Glutamatergic neuron (in vitro differentiated cells): ENCODE measurements around the gene FMN1. TPM values are rescaled to one million over a fixed set of nuclear protein-coding genes. Genes with fewer than 3 reads are reported as not detected.

Experiments
- DNase-seq: peaks from one replicate; pipeline ENCODE4 v3.0.0; 2022
- H3K27ac Mint-ChIP-seq: one replicate; pipeline ENCODE4 v1.8.0; 2020; ENCODE audit warnings: mild to moderate bottlenecking, mixed read lengths, inconsistent platforms; ENCODE audit not compliant: unreplicated experiment
- H3K27me3 Mint-ChIP-seq: one replicate; pipeline ENCODE4 v1.8.0; 2020; ENCODE audit warnings: mild to moderate bottlenecking, moderate library complexity, mixed read lengths, inconsistent platforms; ENCODE audit not compliant: unreplicated experiment
- H3K36me3 Mint-ChIP-seq: one replicate; pipeline ENCODE4 v1.8.0; 2020; ENCODE audit warnings: mild to moderate bottlenecking, mixed read lengths, inconsistent platforms; ENCODE audit not compliant: unreplicated experiment
- H3K4me1 Mint-ChIP-seq: one replicate; pipeline ENCODE4 v1.8.0; 2020; ENCODE audit warnings: mild to moderate bottlenecking, low read depth, mixed read lengths, inconsistent platforms; ENCODE audit not compliant: unreplicated experiment
- H3K4me3 Mint-ChIP-seq: one replicate; pipeline ENCODE4 v1.8.0; 2020; ENCODE audit warnings: mild to moderate bottlenecking, mixed read lengths, inconsistent platforms; ENCODE audit not compliant: unreplicated experiment
- H3K9me3 Mint-ChIP-seq: one replicate; pipeline ENCODE4 v1.8.0; 2020; ENCODE audit warnings: mild to moderate bottlenecking, moderate library complexity, mixed read lengths, inconsistent platforms; ENCODE audit not compliant: unreplicated experiment
- total RNA-seq: library from RNA; stranded (reverse); fragmentation: NEBNext Ultra II Directional; extraction: Animal tissue kit (Norgen Biotek cat#: 25700); gene quantifications from one replicate; pipeline ENCODE4 v1.2.1, GENCODE V29; 2021; ENCODE audit not compliant: unreplicated experiment
- TF ChIP-seq, protein P1 (sequence below): fragments of 200-600 bp; sonication (generic); IDR thresholded peaks from one replicate; pipeline ENCODE4 v1.5.0; 2021; ENCODE audit not compliant: partially characterized antibody, unreplicated experiment

The FMN1 gene
- total RNA-seq, 1 donor from 2014 or later: 1.1 TPM

DNA sequence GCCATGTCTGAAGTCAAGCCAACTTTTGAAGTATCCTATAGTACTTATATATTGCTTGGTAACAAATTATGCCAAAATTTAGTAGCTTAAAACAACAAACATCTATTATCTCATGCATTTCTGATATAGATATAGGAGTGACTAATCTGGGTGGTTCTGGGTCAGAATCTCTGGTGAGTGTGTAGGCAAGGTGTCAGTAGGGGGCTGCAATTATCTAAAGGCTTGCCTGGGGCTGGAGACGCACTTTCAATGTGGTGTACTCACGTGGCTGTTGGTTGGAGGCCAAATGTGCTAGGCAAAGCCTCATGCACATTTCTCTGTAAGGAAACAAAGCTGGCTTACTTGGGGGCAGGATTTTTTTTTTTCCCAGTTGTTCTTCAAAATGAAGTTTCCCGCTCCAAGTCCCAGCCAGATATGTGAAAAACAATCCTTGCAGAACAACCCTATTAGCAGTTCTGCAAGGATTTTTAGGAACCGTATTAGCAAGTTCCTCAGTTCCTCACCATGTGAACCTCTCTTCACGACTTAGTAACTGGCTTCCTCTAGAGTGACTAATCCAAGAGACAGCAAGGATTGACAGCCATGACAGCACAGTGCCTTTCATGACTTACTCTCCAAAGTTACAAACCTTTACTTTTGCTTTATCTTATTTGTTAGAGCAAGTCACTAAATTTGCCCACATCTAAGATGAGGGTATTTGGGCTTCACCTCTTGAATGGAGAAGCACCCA lies 450.9 kb downstream of the FMN1 start:
- no peaks in the 10 kb centered on the region for H3K27me3 Mint-ChIP-seq
- no peaks in the 10 kb centered on the region for H3K36me3 Mint-ChIP-seq
- peaks cover 1% of the 10 kb centered on the region for H3K9me3 Mint-ChIP-seq
- H3K27ac Mint-ChIP-seq: no peak overlapping the region
- H3K4me3 Mint-ChIP-seq: no peak overlapping the region
- TF ChIP-seq, protein P1, sequence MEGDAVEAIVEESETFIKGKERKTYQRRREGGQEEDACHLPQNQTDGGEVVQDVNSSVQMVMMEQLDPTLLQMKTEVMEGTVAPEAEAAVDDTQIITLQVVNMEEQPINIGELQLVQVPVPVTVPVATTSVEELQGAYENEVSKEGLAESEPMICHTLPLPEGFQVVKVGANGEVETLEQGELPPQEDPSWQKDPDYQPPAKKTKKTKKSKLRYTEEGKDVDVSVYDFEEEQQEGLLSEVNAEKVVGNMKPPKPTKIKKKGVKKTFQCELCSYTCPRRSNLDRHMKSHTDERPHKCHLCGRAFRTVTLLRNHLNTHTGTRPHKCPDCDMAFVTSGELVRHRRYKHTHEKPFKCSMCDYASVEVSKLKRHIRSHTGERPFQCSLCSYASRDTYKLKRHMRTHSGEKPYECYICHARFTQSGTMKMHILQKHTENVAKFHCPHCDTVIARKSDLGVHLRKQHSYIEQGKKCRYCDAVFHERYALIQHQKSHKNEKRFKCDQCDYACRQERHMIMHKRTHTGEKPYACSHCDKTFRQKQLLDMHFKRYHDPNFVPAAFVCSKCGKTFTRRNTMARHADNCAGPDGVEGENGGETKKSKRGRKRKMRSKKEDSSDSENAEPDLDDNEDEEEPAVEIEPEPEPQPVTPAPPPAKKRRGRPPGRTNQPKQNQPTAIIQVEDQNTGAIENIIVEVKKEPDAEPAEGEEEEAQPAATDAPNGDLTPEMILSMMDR: no peak
- H3K4me1 Mint-ChIP-seq: no peaks in the 10 kb centered on the region
- no peak for DNase-seq

DNA sequence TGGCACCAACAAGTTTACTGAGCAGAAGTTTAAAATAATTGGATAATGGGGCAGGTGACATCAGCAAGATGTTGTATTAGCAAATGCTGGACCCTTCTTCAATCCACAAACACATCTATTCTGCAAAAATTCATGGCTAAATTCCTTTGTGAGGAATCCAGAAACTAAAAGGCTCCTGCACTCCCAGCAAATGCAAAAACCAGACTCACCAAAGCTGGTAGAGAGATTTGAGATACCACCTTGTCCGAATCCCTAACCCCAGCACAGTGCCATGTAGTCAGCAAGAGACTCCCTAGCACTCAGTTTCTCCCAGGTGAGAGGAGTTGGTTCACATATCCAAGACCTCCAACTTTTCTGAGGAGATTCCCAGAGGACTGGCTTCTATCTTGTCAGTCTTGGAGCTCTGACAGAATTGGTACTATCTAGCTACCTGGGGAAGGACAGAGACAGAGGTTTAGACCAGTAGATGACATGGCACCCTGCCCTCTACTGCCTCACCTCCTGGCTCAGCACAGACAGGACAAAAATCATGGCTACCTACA lies 454.9 kb downstream of the FMN1 start:
- TF ChIP-seq, protein P1: no peak
- H3K27me3 Mint-ChIP-seq: no peaks in the 10 kb centered on the region
- H3K36me3 Mint-ChIP-seq: no peaks in the 10 kb centered on the region
- DNase-seq: no peak
- no peak overlapping the region for H3K4me3 Mint-ChIP-seq
- no peaks in the 10 kb centered on the region for H3K9me3 Mint-ChIP-seq
- no peaks in the 10 kb centered on the region for H3K4me1 Mint-ChIP-seq
- no peak overlapping the region for H3K27ac Mint-ChIP-seq

DNA sequence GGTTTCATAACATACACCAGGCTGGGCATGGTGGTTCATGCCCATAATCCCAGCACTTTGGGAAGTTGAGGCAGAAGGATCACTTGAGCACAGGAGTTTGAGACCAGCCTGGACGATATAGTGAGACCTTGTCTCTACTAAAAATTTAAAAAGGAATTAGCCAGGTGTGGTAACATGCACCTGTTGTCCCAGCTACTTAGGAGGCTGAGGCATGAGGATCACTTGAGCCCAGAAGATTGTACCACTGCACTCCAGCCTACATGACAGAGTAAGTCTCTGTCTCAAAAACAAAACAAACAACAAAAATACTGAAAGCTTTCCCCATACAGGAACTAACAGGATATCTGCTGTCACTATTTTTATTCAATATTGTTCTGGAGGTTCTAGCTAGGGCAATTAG lies 455.8 kb downstream of the FMN1 start:
- no peak for DNase-seq
- no peaks in the 10 kb centered on the region for H3K4me1 Mint-ChIP-seq
- TF ChIP-seq, protein P1: no peak
- no peaks in the 10 kb centered on the region for H3K36me3 Mint-ChIP-seq
- no peak overlapping the region for H3K27ac Mint-ChIP-seq
- H3K4me3 Mint-ChIP-seq: no peak overlapping the region
- no peaks in the 10 kb centered on the region for H3K27me3 Mint-ChIP-seq
- no peaks in the 10 kb centered on the region for H3K9me3 Mint-ChIP-seq

DNA sequence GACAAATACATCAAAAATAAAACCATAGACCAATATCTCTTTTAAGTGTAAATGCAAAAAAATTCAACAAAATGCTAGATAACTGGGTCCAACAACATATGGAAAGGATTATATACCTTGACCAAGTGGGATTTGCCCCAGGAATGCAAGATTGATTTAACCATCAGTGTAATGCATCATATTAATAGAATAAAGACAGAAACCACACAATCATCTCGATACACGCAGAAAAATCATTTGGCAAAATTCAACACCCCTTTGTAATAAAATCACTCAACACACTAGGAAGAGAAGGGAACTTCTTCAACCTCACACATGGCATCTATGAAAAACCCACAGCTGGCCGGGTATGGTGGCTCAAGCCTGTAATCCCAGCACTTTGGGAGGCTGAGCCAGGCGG lies 457.2 kb downstream of the FMN1 start:
- H3K36me3 Mint-ChIP-seq: no peaks in the 10 kb centered on the region
- no peak overlapping the region for H3K27ac Mint-ChIP-seq
- TF ChIP-seq, protein P1: no peak
- no peaks in the 10 kb centered on the region for H3K9me3 Mint-ChIP-seq
- no peaks in the 10 kb centered on the region for H3K27me3 Mint-ChIP-seq
- H3K4me3 Mint-ChIP-seq: no peak overlapping the region
- no peaks in the 10 kb centered on the region for H3K4me1 Mint-ChIP-seq
- no peak for DNase-seq

DNA sequence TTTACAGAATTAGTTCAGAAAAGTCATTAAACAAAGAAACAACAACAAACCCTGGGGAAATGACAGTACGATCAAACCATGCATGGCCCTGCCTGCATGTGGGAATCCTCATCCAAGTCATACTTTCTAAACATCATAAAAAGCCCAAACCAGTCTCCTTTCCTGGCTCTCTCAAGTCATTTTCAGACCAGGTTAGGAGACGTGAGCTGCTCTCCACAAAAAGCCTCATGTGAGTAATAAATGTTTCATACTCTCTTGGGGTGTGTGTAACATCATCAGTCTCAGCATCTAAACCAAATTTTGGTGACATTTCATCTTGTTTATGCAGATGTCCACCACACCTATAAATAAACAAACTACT lies 457.8 kb downstream of the FMN1 start:
- Mint-ChIP-seq H3K4me3 (no peak overlapping the region), H3K36me3 (no peaks in the 10 kb centered on the region), H3K27ac (no peak overlapping the region), H3K4me1 (no peaks in the 10 kb centered on the region), H3K27me3 (no peaks in the 10 kb centered on the region), H3K9me3 (no peaks in the 10 kb centered on the region)
- DNase-seq: no peak
- TF ChIP-seq, protein P1: no peak
